MM.1S (cell line): Measurements from ENCODE around the gene DGKI.
"Not testable (repeated sequence)": the region's sequence is repeated elsewhere in the genome, so short reads cannot be mapped to it uniquely, and the experiment has no call there.

Experiments used
- CTCF ChIP-seq: fragments of 300-600 bp; sonication (generic); IDR thresholded peaks from 2 replicates; pipeline ENCODE4 v1.5.1; 2016; ENCODE audit warnings: antibody characterized with exemption, low read length, mixed read lengths
- EZH2 ChIP-seq: fragments of 300-600 bp; sonication (generic); optimal IDR thresholded peaks from 2 replicates; pipeline ENCODE3; 2017; ENCODE audit warnings: low read depth, mild to moderate bottlenecking, antibody characterized with exemption, low read length, mixed read lengths
- EZH2phosphoT487 ChIP-seq: fragments of 300-600 bp; sonication (generic); IDR thresholded peaks from 2 replicates; pipeline ENCODE4 v1.6.1; 2018; ENCODE audit warnings: antibody characterized with exemption, low read length

DNA sequence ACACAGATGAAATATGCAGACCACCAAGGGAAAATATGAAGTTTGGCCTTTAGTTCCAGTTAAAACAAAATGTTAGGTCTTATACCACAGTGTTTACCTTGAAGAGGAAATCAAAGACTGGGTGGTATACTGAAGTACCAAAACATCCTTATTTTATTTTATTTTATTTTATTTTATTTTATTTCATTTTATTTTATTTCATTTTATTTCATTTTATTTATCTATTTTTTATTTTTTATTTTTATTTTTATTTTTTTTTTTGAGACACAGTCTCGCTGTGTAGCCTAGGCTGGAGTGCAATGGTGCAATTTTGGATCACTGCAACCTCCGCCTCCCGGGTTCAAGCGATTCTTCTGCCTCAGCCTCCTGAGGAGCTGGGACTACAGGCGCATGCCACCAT is 140.4 kb downstream of the DGKI start:
- not testable (repeated sequence) for TF ChIP-seq CTCF, EZH2phosphoT487, EZH2
